Measurements from ENCODE around the gene TBC1D9. TPM values are rescaled to one million over a fixed set of nuclear protein-coding genes. Genes with fewer than 3 reads are reported as not detected.
A peak's percentile ranks its signal among the peaks of the same experiment; 100 is the strongest.

TBC1D9 gene
- total RNA-seq, 1 experiment from 2014 or later: 9.5 TPM

- H3K4me1 ChIP-seq (ENCODE audit: control insufficient read depth in 1 of 2, insufficient read depth in 2 of 2, low read length in 2 of 2): peaks cover 28 to 43% of the 10 kb centered on the region in 2 experiments
- ChIA-PET CTCF (no interaction called here), POLR2A (no interaction called here), RAD21 (ENCODE audit: low non-redundant PET in 1 of 2, low total read pairs in 2 of 2, uncharacterized antibody in 2 of 2, unreplicated experiment in 2 of 2) (no interaction called here)
- no peaks in the 10 kb centered on the region for H3K27me3 ChIP-seq (ENCODE audit: insufficient read depth, low read length)
- H3K27ac ChIP-seq (ENCODE audit: low read depth, low read length): no peak overlapping the region
- H3K36me3 ChIP-seq (ENCODE audit: control insufficient read depth in 1 of 2, insufficient read depth in 2 of 2, low read length in 2 of 2): no peaks in the 10 kb centered on the region
- no peaks in the 10 kb centered on the region for H3K9me2 ChIP-seq (ENCODE audit: insufficient read depth)
- intact Hi-C loops (cut with micrococcal nuclease): no loop called here
- ATAC-seq: peak; percentile 62
- DNase-seq (ENCODE audit: low read depth, low spot score): no peak
- H3K4me2 ChIP-seq (ENCODE audit: low read length): peak overlapping the region; percentile 58; the same call in 1 of the 2 replicates
- no TSS peak for BruUV-seq (replicated peaks)
- H3K79me2 ChIP-seq (ENCODE audit: insufficient read depth, low read length): no peaks in the 10 kb centered on the region
- H3K9me3 ChIP-seq (ENCODE audit: control insufficient read depth in 1 of 2, insufficient read depth in 1 of 2, low read depth in 1 of 2, low read length in 2 of 2): no peaks in the 10 kb centered on the region
- no peak overlapping the region for H3K4me3 ChIP-seq (replicated peaks in 1 of 2; ENCODE audit: low read depth in 1 of 2, low read length in 2 of 2)
- H3K9ac ChIP-seq (ENCODE audit: low read length): no peak overlapping the region
- H2AFZ ChIP-seq (ENCODE audit: low read depth, low read length, poor library complexity, severe bottlenecking): no peak overlapping the region
- no peaks in the 10 kb centered on the region; the same call in 1 of the 2 replicates for H4K20me1 ChIP-seq (ENCODE audit: insufficient read depth)
- TF ChIP-seq CBX3 (IDR thresholded peaks at IDR 0.05; ENCODE audit: low read depth) (0 out of 2 replicates have a peak, but pooled peaks have one; percentile 21), CTCF (IDR thresholded peaks at IDR 0.05 in 2 of 3, conservative IDR thresholded peaks at IDR 0.05 in 1 of 3; ENCODE audit: borderline replicate concordance in 1 of 3, insufficient read depth in 1 of 3, low read depth in 2 of 3, low read length in 2 of 3) (no peak), EZH2 (IDR thresholded peaks at IDR 0.05) (no peak), SRF (IDR thresholded peaks at IDR 0.05; ENCODE audit: low read depth) (no peak), RAD21 (IDR thresholded peaks at IDR 0.05; ENCODE audit: low read depth) (no peak), POLR2A (IDR thresholded peaks at IDR 0.05; ENCODE audit: borderline replicate concordance, extremely low read depth, insufficient read depth, insufficient read length) (no peak), FOSL1 (IDR thresholded peaks at IDR 0.05; ENCODE audit: low read depth) (peak; percentile 73), SP1 (IDR thresholded peaks at IDR 0.05; ENCODE audit: low read depth) (peak; percentile 44), EZH2phosphoT487 (IDR thresholded peaks at IDR 0.05; ENCODE audit: borderline replicate concordance) (no peak), POLR2AphosphoS5 (IDR thresholded peaks at IDR 0.05; ENCODE audit: low read depth, low read length) (peak; percentile 44; the same call in 1 of the 2 replicates), CEBPB (IDR thresholded peaks at IDR 0.05; ENCODE audit: low read depth) (peak; percentile 63), JUND (IDR thresholded peaks at IDR 0.05) (peak; percentile 68), TCF7L2 (IDR thresholded peaks at IDR 0.05; ENCODE audit: borderline replicate concordance, extremely low read depth, insufficient read depth, insufficient read length) (no peak), ZNF274 (IDR thresholded peaks at IDR 0.05; ENCODE audit: low read depth, low read length) (no peak), ZFX (IDR thresholded peaks at IDR 0.05) (no peak), ELF1 (IDR thresholded peaks at IDR 0.05; ENCODE audit: borderline replicate concordance, low read depth) (no peak), SIN3A (IDR thresholded peaks at IDR 0.05; ENCODE audit: low read depth) (no peak), EGR1 (IDR thresholded peaks at IDR 0.05; ENCODE audit: low read depth) (no peak), ATF3 (IDR thresholded peaks at IDR 0.05) (no peak), ZBTB33 (IDR thresholded peaks at IDR 0.05; ENCODE audit: extremely low read depth, insufficient replicate concordance, low read length) (no peak), REST (IDR thresholded peaks at IDR 0.05; ENCODE audit: low read depth) (no peak)
These were observed 29.2 kb downstream of the TBC1D9 start for GRCh38 chr4:140726776-140727500.
